ENCODE measurements around the gene CCDC187. TPM values are rescaled to one million over a fixed set of nuclear protein-coding genes. Genes with fewer than 3 reads are reported as not detected.

CCDC187 gene
- polyA plus RNA-seq, 1 donor from 2014 or later, result not detected

GRCh38 chr9:136206602-136207275, 97.2 kb downstream of the CCDC187 start:
- no peaks in the 10 kb centered on the region for H3K79me2 ChIP-seq (replicated peaks; ENCODE audit: insufficient read depth, low read length)
- peaks cover 45% of the 10 kb centered on the region for H3K27me3 ChIP-seq (ENCODE audit: insufficient read depth, low read depth, low read length)
- H3K27ac ChIP-seq (ENCODE audit: low read length), result no peak overlapping the region
- H3K4me2 ChIP-seq (ENCODE audit: low read length), result no peak overlapping the region
- H3K4me3 ChIP-seq (ENCODE audit: low read length), result no peak overlapping the region
- H3F3A ChIP-seq (ENCODE audit: insufficient read depth, low read length, poor library complexity, severe bottlenecking), result no peaks in the 10 kb centered on the region
- H3K9me3 ChIP-seq (ENCODE audit: low read length), result no peaks in the 10 kb centered on the region
- no peak overlapping the region for H3K9ac ChIP-seq (ENCODE audit: low read length)
- no peaks in the 10 kb centered on the region for H3K36me3 ChIP-seq (ENCODE audit: insufficient read depth, low read length)
- no peak for TF ChIP-seq CTCF (IDR thresholded peaks at IDR 0.05; ENCODE audit: poor library complexity, severe bottlenecking)
- no peak for TF ChIP-seq EP300 (conservative IDR thresholded peaks at IDR 0.05; ENCODE audit: poor library complexity, severe bottlenecking)
- no peak for TF ChIP-seq POLR2AphosphoS5 (IDR thresholded peaks at IDR 0.05)
- no peak for TF ChIP-seq MXI1 (conservative IDR thresholded peaks at IDR 0.05; ENCODE audit: poor library complexity, severe bottlenecking)
- TF ChIP-seq EZH2 (IDR thresholded peaks at IDR 0.05; ENCODE audit: borderline replicate concordance, insufficient read depth, low read length, poor library complexity, severe bottlenecking), result no peak
- TF ChIP-seq RAD21 (conservative IDR thresholded peaks at IDR 0.05), result no peak
- TF ChIP-seq SMC3 (conservative IDR thresholded peaks at IDR 0.05; ENCODE audit: poor library complexity), result no peak
- no peak for TF ChIP-seq REST (IDR thresholded peaks at IDR 0.05; ENCODE audit: borderline replicate concordance)
- no peak for TF ChIP-seq TAF1 (IDR thresholded peaks at IDR 0.05; ENCODE audit: low read depth)
- no peaks in the 10 kb centered on the region for H4K20me1 ChIP-seq (ENCODE audit: insufficient read depth)
- no peaks in the 10 kb centered on the region for H3K9me2 ChIP-seq (ENCODE audit: insufficient read depth, low read length)
- H2AFZ ChIP-seq (ENCODE audit: low read depth, low read length), result no peak overlapping the region

GRCh38 chr9:136205707-136205992, 98.2 kb downstream of the CCDC187 start:
- Histone ChIP-seq H3K27ac (ENCODE audit: low read length) (no peak overlapping the region), H3K9me2 (ENCODE audit: insufficient read depth, low read length) (no peaks in the 10 kb centered on the region), H3F3A (ENCODE audit: insufficient read depth, low read length, poor library complexity, severe bottlenecking) (no peaks in the 10 kb centered on the region), H4K20me1 (ENCODE audit: insufficient read depth) (no peaks in the 10 kb centered on the region), H3K36me3 (ENCODE audit: insufficient read depth, low read length) (no peaks in the 10 kb centered on the region), H3K79me2 (replicated peaks; ENCODE audit: insufficient read depth, low read length) (no peaks in the 10 kb centered on the region), H3K4me2 (ENCODE audit: low read length) (no peak overlapping the region), H2AFZ (ENCODE audit: low read depth, low read length) (no peak overlapping the region), H3K27me3 (ENCODE audit: insufficient read depth, low read depth, low read length) (peaks cover 56% of the 10 kb centered on the region), H3K9ac (ENCODE audit: low read length) (no peak overlapping the region), H3K4me3 (ENCODE audit: low read length) (no peak overlapping the region), H3K9me3 (ENCODE audit: low read length) (no peaks in the 10 kb centered on the region)
- TF ChIP-seq CTCF (IDR thresholded peaks at IDR 0.05; ENCODE audit: poor library complexity, severe bottlenecking), result no peak
- no peak for TF ChIP-seq RAD21 (conservative IDR thresholded peaks at IDR 0.05)
- TF ChIP-seq POLR2AphosphoS5 (IDR thresholded peaks at IDR 0.05), result no peak
- no peak for TF ChIP-seq TAF1 (IDR thresholded peaks at IDR 0.05; ENCODE audit: low read depth)
- TF ChIP-seq EP300 (conservative IDR thresholded peaks at IDR 0.05; ENCODE audit: poor library complexity, severe bottlenecking), result no peak
- no peak for TF ChIP-seq REST (IDR thresholded peaks at IDR 0.05; ENCODE audit: borderline replicate concordance)
- no peak for TF ChIP-seq SMC3 (conservative IDR thresholded peaks at IDR 0.05; ENCODE audit: poor library complexity)
- no peak for TF ChIP-seq MXI1 (conservative IDR thresholded peaks at IDR 0.05; ENCODE audit: poor library complexity, severe bottlenecking)
- TF ChIP-seq EZH2 (IDR thresholded peaks at IDR 0.05; ENCODE audit: borderline replicate concordance, insufficient read depth, low read length, poor library complexity, severe bottlenecking), result no peak

Data from neural cell (in vitro differentiated cells).